ENCODE results near the gene OPN4.
"Not testable (repeated sequence)": the region's sequence is repeated elsewhere in the genome, so short reads cannot be mapped to it uniquely, and the experiment has no call there.

The OPN4 gene

GRCh38 chr10:86642021-86642420, 12.3 kb upstream of the OPN4 start:
- H3K79me2 ChIP-seq, result no peaks in the 10 kb centered on the region
- no peaks in the 10 kb centered on the region for H3K9me3 ChIP-seq (ENCODE audit: control insufficient read depth, low read length)
- no peaks in the 10 kb centered on the region for H3K4me1 ChIP-seq
- no peaks in the 10 kb centered on the region for H3K27me3 ChIP-seq (ENCODE audit: control insufficient read depth, insufficient read depth, low read length)
- TF ChIP-seq CTCF (IDR thresholded peaks at IDR 0.05), result no peak
- no peak overlapping the region for H3K4me3 ChIP-seq (ENCODE audit: low read depth, low read length)
- H3K9ac ChIP-seq, result no peak overlapping the region
- no peak overlapping the region for H3K4me2 ChIP-seq (ENCODE audit: low read length)
- no peak overlapping the region for H3K27ac ChIP-seq
- H3K36me3 ChIP-seq (ENCODE audit: control insufficient read depth, insufficient read depth, low read length), result no peaks in the 10 kb centered on the region
- no peak overlapping the region for H2AFZ ChIP-seq

- Histone ChIP-seq H3K27me3 (ENCODE audit: control insufficient read depth, insufficient read depth, low read length) (no peaks in the 10 kb centered on the region), H3K27ac (no peak overlapping the region), H3K9ac (no peak overlapping the region), H3K4me3 (ENCODE audit: low read depth, low read length) (no peak overlapping the region), H3K36me3 (ENCODE audit: control insufficient read depth, insufficient read depth, low read length) (no peaks in the 10 kb centered on the region), H3K9me3 (ENCODE audit: control insufficient read depth, low read length) (no peaks in the 10 kb centered on the region), H3K79me2 (no peaks in the 10 kb centered on the region), H2AFZ (no peak overlapping the region), H3K4me1 (no peaks in the 10 kb centered on the region), H3K4me2 (ENCODE audit: low read length) (no peak overlapping the region)
- TF ChIP-seq CTCF (IDR thresholded peaks at IDR 0.05), result no peak
These were observed 11.8 kb upstream of the OPN4 start for GRCh38 chr10:86642499-86642898.

GRCh38 chr10:86644152-86644793, 10.1 kb upstream of the OPN4 start:
- TF ChIP-seq CTCF (IDR thresholded peaks at IDR 0.05), result no peak
- peaks cover 6% of the 10 kb centered on the region for H3K4me1 ChIP-seq
- no peaks in the 10 kb centered on the region for H3K36me3 ChIP-seq (ENCODE audit: control insufficient read depth, insufficient read depth, low read length)
- H2AFZ ChIP-seq, result no peak overlapping the region
- no peak overlapping the region for H3K4me2 ChIP-seq (ENCODE audit: low read length)
- no peaks in the 10 kb centered on the region for H3K27me3 ChIP-seq (ENCODE audit: control insufficient read depth, insufficient read depth, low read length)
- no peak overlapping the region for H3K27ac ChIP-seq
- H3K9me3 ChIP-seq (ENCODE audit: control insufficient read depth, low read length), result no peaks in the 10 kb centered on the region
- no peaks in the 10 kb centered on the region for H3K79me2 ChIP-seq
- no peak overlapping the region for H3K4me3 ChIP-seq (ENCODE audit: low read depth, low read length)
- no peak overlapping the region for H3K9ac ChIP-seq

- Histone ChIP-seq H3K9ac (no peak overlapping the region), H3K27me3 (ENCODE audit: control insufficient read depth, insufficient read depth, low read length) (no peaks in the 10 kb centered on the region), H3K4me2 (ENCODE audit: low read length) (no peak overlapping the region), H3K36me3 (ENCODE audit: control insufficient read depth, insufficient read depth, low read length) (no peaks in the 10 kb centered on the region), H3K4me3 (ENCODE audit: low read depth, low read length) (no peak overlapping the region), H3K9me3 (ENCODE audit: control insufficient read depth, low read length) (no peaks in the 10 kb centered on the region), H3K4me1 (peaks cover 6% of the 10 kb centered on the region), H2AFZ (no peak overlapping the region), H3K79me2 (no peaks in the 10 kb centered on the region), H3K27ac (no peak overlapping the region)
- TF ChIP-seq CTCF (IDR thresholded peaks at IDR 0.05), result no peak
These were observed 9.4 kb upstream of the OPN4 start for GRCh38 chr10:86644794-86645445.

- not testable (repeated sequence) for H3K27ac ChIP-seq; H2AFZ ChIP-seq; H3K4me2 ChIP-seq (ENCODE audit: low read length); H3K9ac ChIP-seq; H3K4me1 ChIP-seq; H3K9me3 ChIP-seq (ENCODE audit: control insufficient read depth, low read length); H3K36me3 ChIP-seq (ENCODE audit: control insufficient read depth, insufficient read depth, low read length); H3K27me3 ChIP-seq (ENCODE audit: control insufficient read depth, insufficient read depth, low read length); H3K4me3 ChIP-seq (ENCODE audit: low read depth, low read length); H3K79me2 ChIP-seq
These were observed 8.7 kb upstream of the OPN4 start for GRCh38 chr10:86645621-86646165.

All from parathyroid adenoma (tissue), 2 donors.